Upper lobe of right lung (tissue), 1 donor: Measurements from ENCODE around the gene MAP3K6. TPM values are rescaled to one million over a fixed set of nuclear protein-coding genes. Genes with fewer than 3 reads are reported as not detected.

Experiments
- ATAC-seq: fragments of 200-7000 bp; cut with Tn5 transposase; one replicate; pipeline ENCODE4 v1.9.1; 2020; ENCODE audit warnings: mild to moderate bottlenecking, moderate library complexity
- DNase-seq: peaks from one replicate; pipeline ENCODE4 v3.0.0-alpha.2; 2020
- H3K27ac ChIP-seq: fragments of 200-600 bp; one replicate; pipeline ENCODE4 v1.8.0; 2022
- H3K27me3 ChIP-seq: fragments of 200-600 bp; one replicate; pipeline ENCODE4 v1.8.0; 2022; ENCODE audit warnings: mild to moderate bottlenecking
- H3K36me3 ChIP-seq: fragments of 200-600 bp; one replicate; pipeline ENCODE4 v1.8.0; 2022
- H3K4me1 ChIP-seq: fragments of 200-600 bp; one replicate; pipeline ENCODE4 v1.8.0; 2022
- H3K4me3 ChIP-seq: fragments of 200-600 bp; one replicate; pipeline ENCODE4 v1.8.0; 2022; ENCODE audit warnings: mild to moderate bottlenecking
- H3K9me3 ChIP-seq: fragments of 200-600 bp; one replicate; pipeline ENCODE4 v1.8.0; 2022
- intact Hi-C: fragments of 100-400 bp; cut with DNase I; formaldehyde crosslinking; loops from one replicate; pipeline ENCODE4 v1.11.0; 2022
- total RNA-seq: library from RNA; stranded (reverse); fragmentation: NEBNext Ultra II Directional; extraction: Animal tissue kit (Norgen Biotek cat#: 25700); gene quantifications from one replicate; pipeline ENCODE4 v1.2.1, GENCODE V29; 2021
- TF ChIP-seq, protein P1 (sequence below): fragments of 200-600 bp; IDR thresholded peaks from one replicate; pipeline ENCODE4 v1.8.0; 2022; ENCODE audit warnings: antibody characterized with exemption
- donor health status: DM: no; HTN: yes; CAD: no; lungs with severe emphysema.

Gene MAP3K6
- total RNA-seq, 1 donor from 2014 or later: 144 TPM

DNA sequence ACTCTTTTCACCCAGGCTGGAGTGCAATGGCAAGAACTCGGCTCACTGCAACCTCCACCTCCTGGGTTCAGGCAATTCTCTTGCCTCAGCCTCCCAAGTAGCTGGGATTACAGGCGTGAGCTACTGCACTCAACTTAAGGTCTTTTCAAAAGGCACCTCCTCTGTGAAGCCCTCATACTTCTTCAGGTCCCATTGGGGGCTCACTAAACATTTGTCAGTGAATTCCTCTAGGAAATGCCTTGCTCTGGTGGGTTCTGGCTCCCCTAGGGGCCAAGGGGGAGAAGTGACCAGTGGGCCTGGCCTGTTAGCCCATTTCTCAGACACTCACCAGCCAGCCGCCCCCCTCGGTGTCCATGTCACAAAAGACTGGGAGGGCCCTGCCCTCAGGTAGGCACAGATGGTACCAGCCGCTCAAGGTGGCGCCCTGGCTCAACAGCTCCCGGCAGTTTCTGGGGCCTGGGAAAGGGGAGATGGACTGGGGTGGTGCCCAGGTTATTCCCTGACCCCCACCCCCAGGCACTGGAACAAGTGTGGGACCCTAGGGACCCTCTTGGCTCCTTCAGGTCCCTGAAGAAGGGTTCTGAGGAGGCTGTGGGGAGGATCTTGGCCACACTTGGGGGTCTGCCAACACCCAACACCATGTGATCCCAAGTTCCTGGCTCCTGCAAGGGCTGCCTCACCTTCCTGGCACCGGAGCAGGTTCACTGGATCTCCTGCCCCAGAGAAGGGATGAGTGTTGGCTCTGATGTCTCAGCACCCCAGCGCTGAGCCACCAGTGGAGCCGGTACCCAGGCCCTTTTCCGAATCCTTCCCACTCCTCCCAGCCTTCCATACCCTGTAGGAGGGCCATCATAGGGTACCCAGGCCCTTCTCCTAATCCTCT is 6.3 kb upstream of the MAP3K6 start:
- H3K4me1 ChIP-seq: peaks cover 19% of the 10 kb centered on the region
- intact Hi-C loops: no loop called here
- TF ChIP-seq, protein P1, sequence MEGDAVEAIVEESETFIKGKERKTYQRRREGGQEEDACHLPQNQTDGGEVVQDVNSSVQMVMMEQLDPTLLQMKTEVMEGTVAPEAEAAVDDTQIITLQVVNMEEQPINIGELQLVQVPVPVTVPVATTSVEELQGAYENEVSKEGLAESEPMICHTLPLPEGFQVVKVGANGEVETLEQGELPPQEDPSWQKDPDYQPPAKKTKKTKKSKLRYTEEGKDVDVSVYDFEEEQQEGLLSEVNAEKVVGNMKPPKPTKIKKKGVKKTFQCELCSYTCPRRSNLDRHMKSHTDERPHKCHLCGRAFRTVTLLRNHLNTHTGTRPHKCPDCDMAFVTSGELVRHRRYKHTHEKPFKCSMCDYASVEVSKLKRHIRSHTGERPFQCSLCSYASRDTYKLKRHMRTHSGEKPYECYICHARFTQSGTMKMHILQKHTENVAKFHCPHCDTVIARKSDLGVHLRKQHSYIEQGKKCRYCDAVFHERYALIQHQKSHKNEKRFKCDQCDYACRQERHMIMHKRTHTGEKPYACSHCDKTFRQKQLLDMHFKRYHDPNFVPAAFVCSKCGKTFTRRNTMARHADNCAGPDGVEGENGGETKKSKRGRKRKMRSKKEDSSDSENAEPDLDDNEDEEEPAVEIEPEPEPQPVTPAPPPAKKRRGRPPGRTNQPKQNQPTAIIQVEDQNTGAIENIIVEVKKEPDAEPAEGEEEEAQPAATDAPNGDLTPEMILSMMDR: peak; percentile 38
- DNase-seq: peak; percentile 62
- peak overlapping the region; percentile 69 for H3K27ac ChIP-seq
- H3K36me3 ChIP-seq: no peaks in the 10 kb centered on the region
- no peaks in the 10 kb centered on the region for H3K27me3 ChIP-seq
- H3K9me3 ChIP-seq: no peaks in the 10 kb centered on the region
- ATAC-seq: no peak
- H3K4me3 ChIP-seq: peak overlapping the region; percentile 38

DNA sequence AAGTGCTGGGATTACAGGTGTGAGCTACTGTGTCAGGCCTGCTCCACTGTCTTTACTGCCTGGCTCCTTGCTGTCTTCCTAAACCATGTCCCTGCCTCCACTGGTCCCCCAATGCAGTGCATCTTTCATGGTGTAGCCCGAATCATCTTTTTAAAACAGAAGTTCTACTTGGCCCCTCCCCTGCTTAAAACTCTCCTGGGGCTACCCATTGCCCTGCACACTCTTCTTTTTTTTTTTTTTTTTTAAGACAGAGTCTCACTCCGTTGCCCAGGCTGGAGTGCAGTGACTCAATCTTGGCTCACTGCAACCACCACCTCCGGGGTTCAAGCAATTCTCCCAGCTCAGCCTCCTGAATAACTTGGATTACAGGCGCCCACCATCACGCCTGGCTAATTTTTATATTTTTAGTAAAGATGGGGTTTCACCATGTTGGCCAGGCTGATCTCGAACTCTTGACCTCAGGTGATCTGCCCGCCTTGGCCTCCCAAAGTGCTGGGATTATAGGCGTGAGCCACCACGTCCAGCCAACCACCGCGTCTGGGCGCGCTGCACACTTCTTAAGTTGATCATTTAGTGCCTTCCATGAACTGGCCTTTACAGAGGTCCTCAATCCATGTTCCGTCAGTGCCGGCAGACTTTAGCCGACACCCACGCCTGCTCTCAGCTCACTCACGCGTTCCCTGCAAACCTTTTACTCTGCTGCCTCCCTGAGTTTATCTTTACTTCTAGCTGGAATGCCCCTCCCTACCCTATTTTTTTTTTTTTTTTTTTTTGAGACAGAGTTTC is 5.5 kb upstream of the MAP3K6 start:
- no peak for ATAC-seq
- H3K9me3 ChIP-seq: no peaks in the 10 kb centered on the region
- no peak for DNase-seq
- H3K4me1 ChIP-seq: peaks cover 28% of the 10 kb centered on the region
- TF ChIP-seq, protein P1: no peak
- H3K27ac ChIP-seq: peak overlapping the region; percentile 69
- H3K4me3 ChIP-seq: peak overlapping the region; percentile 38
- no peaks in the 10 kb centered on the region for H3K36me3 ChIP-seq
- intact Hi-C loops: no loop called here
- no peaks in the 10 kb centered on the region for H3K27me3 ChIP-seq

DNA sequence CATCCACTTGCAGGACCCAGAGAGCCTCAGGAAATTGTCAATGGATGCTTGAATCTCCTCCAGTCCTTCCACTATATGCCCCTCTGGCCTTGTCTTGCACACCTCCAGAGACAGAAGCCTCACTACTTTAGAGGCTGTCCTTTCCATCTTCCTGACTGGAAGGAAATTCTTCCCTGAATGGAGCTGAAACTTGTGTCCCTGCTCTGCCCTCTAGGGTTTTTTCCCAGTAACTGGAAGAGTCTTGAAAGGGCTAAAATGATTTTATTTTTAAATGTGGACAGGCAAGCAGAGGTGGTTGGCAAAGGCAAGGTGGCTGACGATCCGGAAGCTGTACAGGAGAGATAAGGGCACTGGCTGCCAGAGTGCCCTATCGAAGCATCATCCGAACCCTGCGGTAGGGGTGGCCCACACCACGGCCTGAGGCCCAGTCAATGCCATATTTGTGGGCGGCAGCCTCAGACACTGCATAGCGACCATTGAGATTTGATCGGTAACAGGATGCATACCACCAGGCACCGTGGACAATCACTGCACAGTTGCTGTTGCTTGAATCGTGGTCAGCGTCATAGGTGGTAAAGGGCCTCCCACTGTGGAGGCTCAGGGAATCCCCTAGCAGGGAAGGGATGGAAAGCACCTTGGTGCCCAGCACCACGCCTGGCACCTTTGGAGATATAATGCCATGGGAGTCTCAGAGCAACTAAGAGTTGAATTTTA is 2.3 kb upstream of the MAP3K6 start:
- Histone ChIP-seq H3K4me1 (peaks cover 39% of the 10 kb centered on the region), H3K4me3 (peak overlapping the region; percentile 16), H3K27me3 (no peaks in the 10 kb centered on the region), H3K9me3 (no peaks in the 10 kb centered on the region), H3K36me3 (peaks cover 7% of the 10 kb centered on the region), H3K27ac (peak overlapping the region; percentile 96)
- ATAC-seq: no peak
- intact Hi-C loops: no loop called here
- TF ChIP-seq, protein P1: peak; percentile 30
- no peak for DNase-seq

GRCh38 chr1:27367160-27367650 is 444 bp upstream of the MAP3K6 start:
- H3K36me3 ChIP-seq: peaks cover 25% of the 10 kb centered on the region
- TF ChIP-seq, protein P1: no peak
- no peak for DNase-seq
- H3K9me3 ChIP-seq: no peaks in the 10 kb centered on the region
- peaks cover 40% of the 10 kb centered on the region for H3K4me1 ChIP-seq
- intact Hi-C loops: no loop called here
- peak overlapping the region; percentile 96 for H3K27ac ChIP-seq
- H3K27me3 ChIP-seq: no peaks in the 10 kb centered on the region
- ATAC-seq: no peak
- H3K4me3 ChIP-seq: peak overlapping the region; percentile 75

- Histone ChIP-seq H3K4me3 (peak overlapping the region; percentile 75), H3K4me1 (peaks cover 40% of the 10 kb centered on the region), H3K27ac (peak overlapping the region; percentile 96), H3K36me3 (peaks cover 37% of the 10 kb centered on the region), H3K27me3 (no peaks in the 10 kb centered on the region), H3K9me3 (no peaks in the 10 kb centered on the region)
- peak; percentile 96 for DNase-seq
- TF ChIP-seq, protein P1: no peak
- peak; percentile 67 for ATAC-seq
- intact Hi-C loops: no loop called here
Observed at GRCh38 chr1:27366113-27366410, 699 bp downstream of the MAP3K6 start.
